Measurements from ENCODE around the gene TAS2R10. TPM values are rescaled to one million over a fixed set of nuclear protein-coding genes. Genes with fewer than 3 reads are reported as not detected.

The TAS2R10 gene
- under 1 TPM in 2 of 3 donors, not detected in 1; 0.18 to 0.19 TPM for total RNA-seq

GRCh38 chr12:10826258-10826657, at the start of gene TAS2R10:
TSS of gene TAS2R10 (minus strand) at chr12:10826358. CDS start at chr12:10826269, 89 bp downstream.
- no peak for DNase-seq
- no peak for ATAC-seq
- Mint-ChIP-seq H3K36me3 (ENCODE audit: insufficient read depth) (no peaks in the 10 kb centered on the region), H3K4me3 (no peak within 1 kb of the TSS), H3K4me1 (ENCODE audit: low read depth) (no peaks in the 10 kb centered on the region), H3K27me3 (ENCODE audit: low read depth) (no peaks in the 10 kb centered on the region), H3K9me3 (no peaks in the 10 kb centered on the region)

GRCh38 chr12:10873378-10873777, 47.2 kb upstream of the TAS2R10 start:
- Mint-ChIP-seq H3K36me3 (ENCODE audit: insufficient read depth) (peaks cover 46% of the 10 kb centered on the region), H3K4me3 (no peak overlapping the region), H3K27me3 (ENCODE audit: low read depth) (no peaks in the 10 kb centered on the region), H3K9me3 (peaks cover 8% of the 10 kb centered on the region), H3K4me1 (ENCODE audit: low read depth) (no peaks in the 10 kb centered on the region)
- ATAC-seq, result no peak
- DNase-seq, result no peak

DNA sequence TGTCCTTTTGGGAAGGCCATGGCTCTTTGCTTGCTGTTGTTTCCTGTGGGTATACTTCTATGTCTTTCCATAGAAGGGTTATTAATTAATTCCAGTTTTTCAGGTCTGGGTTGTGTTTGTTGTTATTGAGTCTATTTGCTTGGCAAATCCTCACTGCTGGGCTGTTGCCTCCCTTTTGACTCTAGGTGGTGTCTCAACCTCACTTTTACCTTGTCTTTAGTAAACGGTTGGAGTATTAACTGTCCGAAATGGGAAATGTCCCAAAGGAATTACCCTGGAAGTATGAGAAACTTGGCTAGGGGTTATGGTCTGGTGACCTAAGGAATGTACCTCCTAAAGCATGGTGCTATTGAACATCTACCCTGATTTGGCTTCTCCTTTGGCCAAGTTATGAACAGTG, 41.2 kb upstream of the TAS2R10 start:
- ATAC-seq, result no peak
- peaks cover 16% of the 10 kb centered on the region for H3K9me3 Mint-ChIP-seq
- no peak for DNase-seq
- no peak overlapping the region for H3K4me3 Mint-ChIP-seq
- H3K36me3 Mint-ChIP-seq (ENCODE audit: insufficient read depth), result peaks cover 56% of the 10 kb centered on the region
- no peaks in the 10 kb centered on the region for H3K4me1 Mint-ChIP-seq (ENCODE audit: low read depth)
- no peaks in the 10 kb centered on the region for H3K27me3 Mint-ChIP-seq (ENCODE audit: low read depth)

- Mint-ChIP-seq H3K9me3 (peaks cover 45% of the 10 kb centered on the region), H3K27me3 (ENCODE audit: low read depth) (no peaks in the 10 kb centered on the region), H3K4me1 (ENCODE audit: low read depth) (no peaks in the 10 kb centered on the region), H3K4me3 (no peak overlapping the region), H3K36me3 (ENCODE audit: insufficient read depth) (peaks cover 71% of the 10 kb centered on the region)
- ATAC-seq (no peak), DNase-seq (no peak)
Measured at GRCh38 chr12:10863512-10864218, 37.5 kb upstream of the TAS2R10 start.

GRCh38 chr12:10861366-10861765, 35.2 kb upstream of the TAS2R10 start:
- Mint-ChIP-seq H3K4me1 (ENCODE audit: low read depth) (no peaks in the 10 kb centered on the region), H3K4me3 (no peak overlapping the region), H3K9me3 (peaks cover 57% of the 10 kb centered on the region)

DNA sequence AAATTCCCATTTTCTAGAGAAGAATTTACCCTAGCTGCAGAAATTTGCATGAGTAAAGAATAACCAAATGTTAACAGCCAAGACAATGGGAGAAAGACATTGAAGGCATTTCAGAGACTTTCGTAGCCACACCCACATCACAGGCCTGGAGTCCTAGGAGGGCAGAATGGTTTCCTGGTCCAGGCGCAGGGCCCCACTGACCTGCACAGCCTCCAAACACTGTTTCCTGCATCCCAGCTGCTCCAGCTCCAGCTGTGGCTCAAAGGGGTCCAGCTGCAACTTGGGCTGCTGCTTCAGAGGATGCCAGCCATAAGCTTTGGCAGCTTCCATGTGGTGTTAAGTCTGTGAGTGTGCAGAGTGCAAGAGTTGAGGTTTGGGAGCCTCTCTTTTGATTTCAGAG, 29.6 kb upstream of the TAS2R10 start:
- H3K27me3 Mint-ChIP-seq (ENCODE audit: low read depth), result no peaks in the 10 kb centered on the region
- no peak overlapping the region for H3K4me3 Mint-ChIP-seq
- peaks cover 24% of the 10 kb centered on the region for H3K4me1 Mint-ChIP-seq (ENCODE audit: low read depth)
- DNase-seq (no peak), ATAC-seq (no peak)
- peaks cover 32% of the 10 kb centered on the region for H3K9me3 Mint-ChIP-seq
- H3K36me3 Mint-ChIP-seq (ENCODE audit: insufficient read depth), result peaks cover 51% of the 10 kb centered on the region

More at GRCh38 chr12:10861366-10861765, 35.2 kb upstream of the TAS2R10 start:
- Mint-ChIP-seq H3K27me3 (ENCODE audit: low read depth) (no peaks in the 10 kb centered on the region), H3K36me3 (ENCODE audit: insufficient read depth) (peaks cover 72% of the 10 kb centered on the region)
- ATAC-seq (no peak), DNase-seq (no peak)

- H3K4me1 Mint-ChIP-seq (ENCODE audit: low read depth), result peaks cover 39% of the 10 kb centered on the region
- ATAC-seq (no peak), DNase-seq (no peak)
Measured at GRCh38 chr12:10853776-10854175, 27.6 kb upstream of the TAS2R10 start.

GRCh38 chr12:10851243-10851858, 25.2 kb upstream of the TAS2R10 start:
- peak in 1 of 2 donors; percentile 14 for ATAC-seq

More at GRCh38 chr12:10853776-10854175, 27.6 kb upstream of the TAS2R10 start:
- Mint-ChIP-seq H3K4me3 (no peak overlapping the region), H3K9me3 (peaks cover 18% of the 10 kb centered on the region), H3K27me3 (ENCODE audit: low read depth) (no peaks in the 10 kb centered on the region), H3K36me3 (ENCODE audit: insufficient read depth) (peaks cover 38% of the 10 kb centered on the region)

DNA sequence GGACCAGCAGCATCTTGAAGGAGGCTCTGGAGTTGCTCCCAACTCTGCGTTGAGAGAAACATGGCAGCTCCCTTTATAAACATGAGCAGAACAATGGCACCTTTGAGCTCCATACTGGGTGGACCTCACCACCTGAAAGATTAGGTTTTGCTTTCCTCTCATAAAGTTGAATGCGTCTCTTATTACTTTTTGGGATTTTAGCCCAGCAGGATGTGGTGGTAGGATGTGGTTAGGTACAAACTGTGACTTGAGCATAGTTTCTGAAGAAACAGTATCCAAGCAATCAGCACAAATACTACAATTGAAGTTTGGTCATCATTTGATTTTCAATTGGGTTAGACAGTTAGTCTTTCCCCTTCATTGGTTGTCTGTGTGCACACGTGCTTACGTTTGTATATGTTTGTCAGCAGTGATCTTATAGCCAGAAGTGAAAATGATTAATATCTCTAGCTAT, 23.3 kb upstream of the TAS2R10 start, which contains the start of gene PRR4:
Gene PRR4, minus strand, starts transcription at position 51 of the 454 bp plus-strand sequence. Its CDS starts 38 bp downstream, at position 13.
- no peak for ATAC-seq
- Mint-ChIP-seq H3K9me3 (no peaks in the 10 kb centered on the region), H3K36me3 (ENCODE audit: insufficient read depth) (peaks cover 27% of the 10 kb centered on the region), H3K27me3 (ENCODE audit: low read depth) (no peaks in the 10 kb centered on the region), H3K4me1 (ENCODE audit: low read depth) (peaks cover 37% of the 10 kb centered on the region), H3K4me3 (no peak within 1 kb of the TSS)
- DNase-seq, result no peak

More at GRCh38 chr12:10851243-10851858, 25.2 kb upstream of the TAS2R10 start:
- H3K4me1 Mint-ChIP-seq (ENCODE audit: low read depth), result peaks cover 39% of the 10 kb centered on the region
- H3K27me3 Mint-ChIP-seq (ENCODE audit: low read depth), result no peaks in the 10 kb centered on the region
- H3K36me3 Mint-ChIP-seq (ENCODE audit: insufficient read depth), result peaks cover 30% of the 10 kb centered on the region
- H3K9me3 Mint-ChIP-seq, result peaks cover 5% of the 10 kb centered on the region
- DNase-seq, result no peak
- no peak overlapping the region for H3K4me3 Mint-ChIP-seq

GRCh38 chr12:10847744-10848143, 21.6 kb upstream of the TAS2R10 start:
- peaks cover 29% of the 10 kb centered on the region for H3K36me3 Mint-ChIP-seq (ENCODE audit: insufficient read depth)
- peaks cover 34% of the 10 kb centered on the region for H3K4me1 Mint-ChIP-seq (ENCODE audit: low read depth)
- no peak overlapping the region for H3K4me3 Mint-ChIP-seq
- no peak for ATAC-seq
- no peaks in the 10 kb centered on the region for H3K9me3 Mint-ChIP-seq
- DNase-seq, result no peak
- no peaks in the 10 kb centered on the region for H3K27me3 Mint-ChIP-seq (ENCODE audit: low read depth)

DNA sequence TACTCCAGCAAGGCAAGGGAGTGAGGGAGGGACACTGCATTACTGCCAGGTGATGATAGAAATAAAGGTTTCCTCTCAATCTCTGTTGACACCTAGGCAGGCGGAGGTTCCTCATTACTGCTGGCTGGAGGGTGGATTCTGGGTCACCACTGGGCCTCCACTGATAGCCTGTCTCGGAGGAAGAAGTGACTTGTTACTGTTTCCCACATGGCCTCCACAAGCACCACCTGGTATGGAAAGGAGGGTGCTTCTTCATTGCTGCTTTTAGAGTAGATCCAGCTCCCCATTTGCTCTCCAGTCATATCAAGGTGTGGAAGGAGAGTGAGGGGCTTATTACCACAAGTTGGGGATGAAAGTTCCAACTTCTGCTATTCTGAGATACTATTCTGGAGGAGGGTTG, 16.7 kb upstream of the TAS2R10 start:
- DNase-seq (no peak), ATAC-seq (no peak)
- H3K27me3 Mint-ChIP-seq (ENCODE audit: low read depth), result no peaks in the 10 kb centered on the region
- no peaks in the 10 kb centered on the region for H3K4me1 Mint-ChIP-seq (ENCODE audit: low read depth)
- H3K4me3 Mint-ChIP-seq, result no peak overlapping the region
- no peaks in the 10 kb centered on the region for H3K9me3 Mint-ChIP-seq
- peaks cover 29% of the 10 kb centered on the region for H3K36me3 Mint-ChIP-seq (ENCODE audit: insufficient read depth)

DNA sequence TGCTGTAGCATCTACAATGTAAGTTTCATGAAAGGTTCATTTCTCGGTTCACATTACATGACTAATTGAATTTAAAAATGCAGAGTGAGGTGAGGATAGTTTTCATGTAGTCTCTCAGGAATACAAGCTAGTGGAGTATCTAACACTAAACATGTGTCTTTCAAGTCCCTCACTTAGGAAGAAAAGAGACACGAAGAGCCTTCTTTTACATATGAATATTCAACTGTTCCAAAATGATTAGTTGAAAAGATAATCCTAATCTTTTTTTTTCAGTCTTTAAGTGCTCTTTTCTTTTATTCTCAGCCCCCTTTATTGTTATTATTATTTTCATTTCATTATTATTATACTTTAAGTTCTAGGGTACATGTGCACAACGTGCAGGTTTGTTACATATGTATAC, 12.3 kb upstream of the TAS2R10 start:
- DNase-seq, result no peak
- H3K27me3 Mint-ChIP-seq (ENCODE audit: low read depth), result no peaks in the 10 kb centered on the region
- H3K4me1 Mint-ChIP-seq (ENCODE audit: low read depth), result no peaks in the 10 kb centered on the region
- no peak overlapping the region for H3K4me3 Mint-ChIP-seq
- no peak for ATAC-seq
- peaks cover 10% of the 10 kb centered on the region for H3K36me3 Mint-ChIP-seq (ENCODE audit: insufficient read depth)
- peaks cover 3% of the 10 kb centered on the region for H3K9me3 Mint-ChIP-seq

GRCh38 chr12:10829994-10830393, 3.8 kb upstream of the TAS2R10 start:
- Mint-ChIP-seq H3K27me3 (ENCODE audit: low read depth) (no peaks in the 10 kb centered on the region), H3K9me3 (no peaks in the 10 kb centered on the region), H3K36me3 (ENCODE audit: insufficient read depth) (no peaks in the 10 kb centered on the region), H3K4me3 (no peak overlapping the region), H3K4me1 (ENCODE audit: low read depth) (no peaks in the 10 kb centered on the region)
- DNase-seq (no peak), ATAC-seq (no peak)

- H3K4me3 Mint-ChIP-seq, result no peak overlapping the region
- no peak for ATAC-seq
- H3K9me3 Mint-ChIP-seq, result no peaks in the 10 kb centered on the region
- no peaks in the 10 kb centered on the region for H3K36me3 Mint-ChIP-seq (ENCODE audit: insufficient read depth)
- H3K4me1 Mint-ChIP-seq (ENCODE audit: low read depth), result no peaks in the 10 kb centered on the region
- no peaks in the 10 kb centered on the region for H3K27me3 Mint-ChIP-seq (ENCODE audit: low read depth)
- DNase-seq, result no peak
Measured at GRCh38 chr12:10824957-10825356, 1.2 kb downstream of the TAS2R10 start.
